ENCODE measurements around the gene PTGS1. TPM values are rescaled to one million over a fixed set of nuclear protein-coding genes. Genes with fewer than 3 reads are reported as not detected.

The PTGS1 gene
- total and polyA plus RNA-seq, 2 of the 8 experiments (the other 6 are each of a cell fraction or from before 2014, with no cell fraction given), result 1.1 to 1.9 TPM

DNA sequence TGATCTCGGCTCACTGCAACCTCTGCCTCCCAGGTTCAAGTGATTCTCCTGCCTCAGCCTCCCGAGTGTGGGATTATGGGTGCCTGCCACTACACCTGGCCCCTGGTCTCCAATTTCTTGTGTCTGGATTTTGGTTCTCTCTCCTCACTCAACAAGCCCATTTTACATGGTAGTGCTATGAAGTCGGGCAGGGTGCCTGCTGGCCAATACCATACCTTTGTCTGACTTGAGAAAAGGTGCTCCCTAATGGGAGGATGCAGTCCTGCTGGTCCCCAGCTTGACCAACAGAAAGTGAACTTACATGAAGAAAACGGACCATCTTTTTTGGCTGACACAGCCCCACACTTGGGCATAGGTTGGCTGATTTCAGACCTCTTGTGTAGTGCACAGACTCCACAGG, 21.6 kb upstream of the PTGS1 start (continued):
- TF ChIP-seq, protein P1, sequence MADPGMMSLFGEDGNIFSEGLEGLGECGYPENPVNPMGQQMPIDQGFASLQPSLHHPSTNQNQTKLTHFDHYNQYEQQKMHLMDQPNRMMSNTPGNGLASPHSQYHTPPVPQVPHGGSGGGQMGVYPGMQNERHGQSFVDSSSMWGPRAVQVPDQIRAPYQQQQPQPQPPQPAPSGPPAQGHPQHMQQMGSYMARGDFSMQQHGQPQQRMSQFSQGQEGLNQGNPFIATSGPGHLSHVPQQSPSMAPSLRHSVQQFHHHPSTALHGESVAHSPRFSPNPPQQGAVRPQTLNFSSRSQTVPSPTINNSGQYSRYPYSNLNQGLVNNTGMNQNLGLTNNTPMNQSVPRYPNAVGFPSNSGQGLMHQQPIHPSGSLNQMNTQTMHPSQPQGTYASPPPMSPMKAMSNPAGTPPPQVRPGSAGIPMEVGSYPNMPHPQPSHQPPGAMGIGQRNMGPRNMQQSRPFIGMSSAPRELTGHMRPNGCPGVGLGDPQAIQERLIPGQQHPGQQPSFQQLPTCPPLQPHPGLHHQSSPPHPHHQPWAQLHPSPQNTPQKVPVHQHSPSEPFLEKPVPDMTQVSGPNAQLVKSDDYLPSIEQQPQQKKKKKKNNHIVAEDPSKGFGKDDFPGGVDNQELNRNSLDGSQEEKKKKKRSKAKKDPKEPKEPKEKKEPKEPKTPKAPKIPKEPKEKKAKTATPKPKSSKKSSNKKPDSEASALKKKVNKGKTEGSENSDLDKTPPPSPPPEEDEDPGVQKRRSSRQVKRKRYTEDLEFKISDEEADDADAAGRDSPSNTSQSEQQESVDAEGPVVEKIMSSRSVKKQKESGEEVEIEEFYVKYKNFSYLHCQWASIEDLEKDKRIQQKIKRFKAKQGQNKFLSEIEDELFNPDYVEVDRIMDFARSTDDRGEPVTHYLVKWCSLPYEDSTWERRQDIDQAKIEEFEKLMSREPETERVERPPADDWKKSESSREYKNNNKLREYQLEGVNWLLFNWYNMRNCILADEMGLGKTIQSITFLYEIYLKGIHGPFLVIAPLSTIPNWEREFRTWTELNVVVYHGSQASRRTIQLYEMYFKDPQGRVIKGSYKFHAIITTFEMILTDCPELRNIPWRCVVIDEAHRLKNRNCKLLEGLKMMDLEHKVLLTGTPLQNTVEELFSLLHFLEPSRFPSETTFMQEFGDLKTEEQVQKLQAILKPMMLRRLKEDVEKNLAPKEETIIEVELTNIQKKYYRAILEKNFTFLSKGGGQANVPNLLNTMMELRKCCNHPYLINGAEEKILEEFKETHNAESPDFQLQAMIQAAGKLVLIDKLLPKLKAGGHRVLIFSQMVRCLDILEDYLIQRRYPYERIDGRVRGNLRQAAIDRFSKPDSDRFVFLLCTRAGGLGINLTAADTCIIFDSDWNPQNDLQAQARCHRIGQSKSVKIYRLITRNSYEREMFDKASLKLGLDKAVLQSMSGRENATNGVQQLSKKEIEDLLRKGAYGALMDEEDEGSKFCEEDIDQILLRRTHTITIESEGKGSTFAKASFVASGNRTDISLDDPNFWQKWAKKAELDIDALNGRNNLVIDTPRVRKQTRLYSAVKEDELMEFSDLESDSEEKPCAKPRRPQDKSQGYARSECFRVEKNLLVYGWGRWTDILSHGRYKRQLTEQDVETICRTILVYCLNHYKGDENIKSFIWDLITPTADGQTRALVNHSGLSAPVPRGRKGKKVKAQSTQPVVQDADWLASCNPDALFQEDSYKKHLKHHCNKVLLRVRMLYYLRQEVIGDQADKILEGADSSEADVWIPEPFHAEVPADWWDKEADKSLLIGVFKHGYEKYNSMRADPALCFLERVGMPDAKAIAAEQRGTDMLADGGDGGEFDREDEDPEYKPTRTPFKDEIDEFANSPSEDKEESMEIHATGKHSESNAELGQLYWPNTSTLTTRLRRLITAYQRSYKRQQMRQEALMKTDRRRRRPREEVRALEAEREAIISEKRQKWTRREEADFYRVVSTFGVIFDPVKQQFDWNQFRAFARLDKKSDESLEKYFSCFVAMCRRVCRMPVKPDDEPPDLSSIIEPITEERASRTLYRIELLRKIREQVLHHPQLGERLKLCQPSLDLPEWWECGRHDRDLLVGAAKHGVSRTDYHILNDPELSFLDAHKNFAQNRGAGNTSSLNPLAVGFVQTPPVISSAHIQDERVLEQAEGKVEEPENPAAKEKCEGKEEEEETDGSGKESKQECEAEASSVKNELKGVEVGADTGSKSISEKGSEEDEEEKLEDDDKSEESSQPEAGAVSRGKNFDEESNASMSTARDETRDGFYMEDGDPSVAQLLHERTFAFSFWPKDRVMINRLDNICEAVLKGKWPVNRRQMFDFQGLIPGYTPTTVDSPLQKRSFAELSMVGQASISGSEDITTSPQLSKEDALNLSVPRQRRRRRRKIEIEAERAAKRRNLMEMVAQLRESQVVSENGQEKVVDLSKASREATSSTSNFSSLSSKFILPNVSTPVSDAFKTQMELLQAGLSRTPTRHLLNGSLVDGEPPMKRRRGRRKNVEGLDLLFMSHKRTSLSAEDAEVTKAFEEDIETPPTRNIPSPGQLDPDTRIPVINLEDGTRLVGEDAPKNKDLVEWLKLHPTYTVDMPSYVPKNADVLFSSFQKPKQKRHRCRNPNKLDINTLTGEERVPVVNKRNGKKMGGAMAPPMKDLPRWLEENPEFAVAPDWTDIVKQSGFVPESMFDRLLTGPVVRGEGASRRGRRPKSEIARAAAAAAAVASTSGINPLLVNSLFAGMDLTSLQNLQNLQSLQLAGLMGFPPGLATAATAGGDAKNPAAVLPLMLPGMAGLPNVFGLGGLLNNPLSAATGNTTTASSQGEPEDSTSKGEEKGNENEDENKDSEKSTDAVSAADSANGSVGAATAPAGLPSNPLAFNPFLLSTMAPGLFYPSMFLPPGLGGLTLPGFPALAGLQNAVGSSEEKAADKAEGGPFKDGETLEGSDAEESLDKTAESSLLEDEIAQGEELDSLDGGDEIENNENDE (IDR thresholded peaks at IDR 0.05; ENCODE audit: insufficient replicate concordance, low read length), result no peak
- TF ChIP-seq POU5F1 (IDR thresholded peaks at IDR 0.05; ENCODE audit: low read depth, low read length) (no peak), PHF8 (conservative IDR thresholded peaks at IDR 0.05; ENCODE audit: low read depth, low read length) (no peak), JUN (IDR thresholded peaks at IDR 0.05; ENCODE audit: low read depth, low read length) (no peak), KDM5A (IDR thresholded peaks at IDR 0.05; ENCODE audit: low read length) (no peak), CBX5 (IDR thresholded peaks at IDR 0.05; ENCODE audit: low read depth, low read length) (no peak), BCL11A (IDR thresholded peaks at IDR 0.05; ENCODE audit: low read depth in 2 of 2, low read length in 2 of 2) (no peak), YY1 (IDR thresholded peaks at IDR 0.05; ENCODE audit: low read depth, low read length) (no peak), MAFK (IDR thresholded peaks at IDR 0.05; ENCODE audit: low read depth, low read length) (no peak)
- TF ChIP-seq, protein P2, sequence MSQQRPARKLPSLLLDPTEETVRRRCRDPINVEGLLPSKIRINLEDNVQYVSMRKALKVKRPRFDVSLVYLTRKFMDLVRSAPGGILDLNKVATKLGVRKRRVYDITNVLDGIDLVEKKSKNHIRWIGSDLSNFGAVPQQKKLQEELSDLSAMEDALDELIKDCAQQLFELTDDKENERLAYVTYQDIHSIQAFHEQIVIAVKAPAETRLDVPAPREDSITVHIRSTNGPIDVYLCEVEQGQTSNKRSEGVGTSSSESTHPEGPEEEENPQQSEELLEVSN (IDR thresholded peaks at IDR 0.05), result no peak

Measured in H1 (cell line).